CD4-positive, alpha-beta memory T cell (primary cell): ENCODE data around the gene EXOC4. TPM values are rescaled to one million over a fixed set of nuclear protein-coding genes. Genes with fewer than 3 reads are reported as not detected.

ENCODE experiments used
- CTCF ChIA-PET: fragments of 350-600 bp; sonication (Branson Sonifier 250); formaldehyde crosslinking; loops from one replicate; lab custom pipeline; 2021; ENCODE audit warnings: inconsistent platforms; ENCODE audit not compliant: partially characterized antibody; lab: Charles Lee
- POLR2A ChIA-PET: fragments of 350-600 bp; sonication (Branson Sonifier 250); formaldehyde crosslinking; loops from one replicate; lab custom pipeline; 2021; ENCODE audit not compliant: partially characterized antibody; lab: Charles Lee
- DNase-seq, 5 donors: peaks; one replicate each; pipeline versions ENCODE4 v3.0.0 to v3.0.0-alpha.2; 2020 to 2022; ENCODE audit warnings: mixed read lengths in 1 of 5
- H3K27ac ChIP-seq: one replicate; pipeline ENCODE4 v1.7.0; 2013; ENCODE audit warnings: low read depth, low read length
- H3K27me3 ChIP-seq: 2 replicates; pipeline ENCODE4 v1.7.0; 2013; ENCODE audit warnings: mild to moderate bottlenecking, low read length, moderate library complexity; ENCODE audit not compliant: insufficient read depth
- H3K36me3 ChIP-seq: 2 replicates; pipeline ENCODE4 v1.7.0; 2013; ENCODE audit warnings: mild to moderate bottlenecking, low read length, moderate library complexity; ENCODE audit not compliant: insufficient read depth
- H3K4me1 ChIP-seq: 2 replicates; pipeline ENCODE4 v1.7.0; 2013; ENCODE audit warnings: mild to moderate bottlenecking, low read length, moderate library complexity; ENCODE audit not compliant: insufficient read depth
- H3K4me3 ChIP-seq, 2 donors: one replicate each; pipeline ENCODE4 v1.7.0; 2013; ENCODE audit warnings: low read length in 2 of 2, mild to moderate bottlenecking in 1 of 2
- H3K9me3 ChIP-seq, 2 donors: one replicate each; pipeline ENCODE4 v1.7.0; 2013; ENCODE audit warnings: low read length in 2 of 2, control low read depth in 1 of 2; ENCODE audit not compliant: control insufficient read depth in 1 of 2
- H3K27ac Mint-ChIP-seq, 7 donors: one replicate each; pipeline ENCODE4 v1.8.0; 2020 to 2021; ENCODE audit warnings: mixed read lengths in 7 of 7, mild to moderate bottlenecking in 6 of 7, inconsistent platforms in 3 of 7, moderate library complexity in 3 of 7
- H3K27me3 Mint-ChIP-seq, 2 donors: one replicate each; pipeline ENCODE4 v1.8.0; 2020 to 2021; ENCODE audit warnings: mixed read lengths in 2 of 2
- H3K36me3 Mint-ChIP-seq, 2 donors: one replicate each; pipeline ENCODE4 v1.8.0; 2020 to 2021; ENCODE audit warnings: mixed read lengths in 2 of 2, inconsistent platforms in 1 of 2, mild to moderate bottlenecking in 1 of 2
- H3K4me1 Mint-ChIP-seq, 4 donors: one replicate each; pipeline ENCODE4 v1.8.0; 2020 to 2021; ENCODE audit warnings: mixed read lengths in 4 of 4, mild to moderate bottlenecking in 1 of 4
- H3K4me3 Mint-ChIP-seq, 8 donors: one replicate each; pipeline ENCODE4 v1.8.0; 2020 to 2021; ENCODE audit warnings: mixed read lengths in 8 of 8, mild to moderate bottlenecking in 7 of 8, moderate library complexity in 6 of 8, inconsistent platforms in 3 of 8
- H3K9me3 Mint-ChIP-seq, 8 donors: one replicate each; pipeline ENCODE4 v1.8.0; 2020 to 2021; ENCODE audit warnings: mixed read lengths in 8 of 8, mild to moderate bottlenecking in 5 of 8, inconsistent platforms in 3 of 8, moderate library complexity in 1 of 8
- intact Hi-C: fragments of 100-400 bp; cut with micrococcal nuclease; formaldehyde crosslinking; loops from one replicate; pipeline ENCODE4 v1.15.1; 2023
- polyA plus RNA-seq, 2 donors: library from polyadenylated mRNA; unstranded; fragments of 300-500 nt; fragmentation: Illumina TruSeq; gene quantifications; one replicate each; pipeline ENCODE4 v1.2.3, GENCODE V29; 2021
- total RNA-seq, 2 experiments: library from RNA; stranded (reverse); gene quantifications; one replicate each; pipeline ENCODE4 v1.2.3, GENCODE V29; 2021

The EXOC4 gene
- total and polyA plus RNA-seq, 4 experiments from 2014 or later, result 33.8 to 81.2 (median 58.1) TPM

DNA sequence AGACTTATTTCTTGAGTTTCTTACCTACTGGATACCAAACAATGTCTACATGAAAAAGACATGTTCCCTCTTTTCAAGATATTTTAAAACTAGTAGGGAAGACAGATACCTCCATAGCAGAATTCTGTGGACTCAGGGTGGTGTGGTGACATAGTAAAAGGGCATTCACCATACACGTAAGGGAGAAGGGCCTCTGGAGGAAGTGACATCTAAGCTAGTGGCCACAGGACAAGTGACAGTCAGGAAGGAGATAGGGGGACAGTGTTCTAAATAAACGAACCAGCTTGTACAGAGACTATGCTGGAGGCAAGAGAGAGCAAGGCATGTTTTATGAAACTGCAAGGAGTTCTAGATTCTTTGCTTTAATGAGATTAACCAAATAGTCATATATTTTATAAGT, 552.5 kb downstream of the EXOC4 start:
- no peak overlapping the region for H3K27ac ChIP-seq
- Mint-ChIP-seq H3K27ac (no peak overlapping the region), H3K4me1 (no peaks in the 10 kb centered on the region), H3K9me3 (no peaks in the 10 kb centered on the region), H3K36me3 (no peaks in the 10 kb centered on the region), H3K27me3 (no peaks in the 10 kb centered on the region), H3K4me3 (no peak overlapping the region)
- no peaks in the 10 kb centered on the region for H3K27me3 ChIP-seq
- no peaks in the 10 kb centered on the region for H3K4me1 ChIP-seq
- H3K9me3 ChIP-seq, result no peaks in the 10 kb centered on the region
- POLR2A ChIA-PET, result no interaction called here
- no peak overlapping the region for H3K4me3 ChIP-seq
- CTCF ChIA-PET, result no interaction called here
- no peaks in the 10 kb centered on the region for H3K36me3 ChIP-seq
- intact Hi-C loops, result no loop called here
- no peak for DNase-seq

DNA sequence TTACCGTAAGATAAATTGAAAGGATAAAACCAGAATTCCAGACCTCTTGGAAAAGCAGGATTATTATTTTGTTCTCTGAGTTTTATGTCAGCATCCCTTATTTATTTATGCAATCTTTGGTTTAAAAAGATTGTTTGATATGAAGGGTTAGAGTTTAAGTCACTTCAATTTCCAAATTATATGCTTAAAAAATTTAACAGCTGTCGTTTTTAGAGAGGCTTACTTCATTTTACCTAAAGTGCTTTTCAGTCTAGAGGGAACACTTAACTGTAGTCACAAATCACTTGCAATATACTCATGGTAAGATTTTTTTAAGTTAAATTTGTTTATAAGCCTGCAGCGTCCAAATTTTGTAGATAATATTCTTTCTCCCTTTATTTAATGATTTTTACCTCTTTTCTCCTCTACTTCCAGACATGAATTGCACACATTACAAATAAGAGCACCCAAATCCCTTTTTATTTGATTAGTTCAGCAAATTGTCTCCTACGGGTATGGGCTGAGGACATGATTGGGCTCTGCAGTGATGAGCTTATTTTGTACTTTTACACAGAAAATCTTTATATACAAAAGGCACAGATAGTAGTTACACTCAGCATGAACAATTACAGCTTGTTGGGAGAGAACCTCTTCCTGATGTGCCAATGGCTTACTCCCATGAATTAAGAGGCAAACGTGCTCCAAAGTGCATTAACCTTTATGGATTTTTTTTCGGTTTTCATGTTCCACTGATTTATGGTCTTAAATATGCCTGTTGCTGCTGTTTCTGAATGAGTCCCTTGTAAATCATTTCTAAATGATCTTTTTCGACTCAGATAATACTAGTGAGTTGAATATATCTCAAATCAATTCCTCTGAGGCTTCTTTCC, 555.0 kb downstream of the EXOC4 start:
- no peak overlapping the region for H3K4me3 Mint-ChIP-seq
- DNase-seq, result no peak
- H3K36me3 ChIP-seq, result no peaks in the 10 kb centered on the region
- H3K27me3 Mint-ChIP-seq, result no peaks in the 10 kb centered on the region
- H3K4me1 ChIP-seq, result no peaks in the 10 kb centered on the region
- POLR2A ChIA-PET, result no interaction called here
- no peaks in the 10 kb centered on the region for H3K27me3 ChIP-seq
- H3K27ac ChIP-seq, result no peak overlapping the region
- CTCF ChIA-PET, result interaction anchor here (1.3 kb wide), 1 partner anchor 47 kb away, joined by 3 read pairs; no protein-coding TSS in a partner anchor
- peaks cover 0 to 2% of the 10 kb centered on the region in 2 donors for H3K36me3 Mint-ChIP-seq
- no peak overlapping the region for H3K4me3 ChIP-seq
- H3K9me3 ChIP-seq, result no peaks in the 10 kb centered on the region
- no peaks in the 10 kb centered on the region for H3K9me3 Mint-ChIP-seq
- H3K4me1 Mint-ChIP-seq, result no peaks in the 10 kb centered on the region
- intact Hi-C loops, result no loop called here
- no peak overlapping the region for H3K27ac Mint-ChIP-seq

DNA sequence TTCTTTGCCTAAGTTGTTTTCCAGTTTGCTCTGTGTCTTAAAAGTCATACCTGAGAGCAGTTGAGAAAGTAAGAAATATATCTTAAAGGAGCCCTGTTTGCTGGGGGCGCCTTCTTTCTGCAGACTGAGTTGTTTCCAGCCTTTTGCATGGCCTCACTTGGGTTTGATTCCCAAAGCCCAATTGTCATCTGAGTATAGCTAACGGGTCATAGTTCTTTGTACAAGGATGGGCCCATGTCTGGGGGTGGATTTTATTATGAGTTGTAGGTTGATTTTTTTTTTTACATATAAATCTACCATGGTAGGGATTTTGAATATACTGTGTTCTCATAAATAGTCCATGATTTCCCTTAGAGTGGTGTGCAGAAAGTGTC, 555.6 kb downstream of the EXOC4 start:
- H3K9me3 ChIP-seq, result no peaks in the 10 kb centered on the region
- no peaks in the 10 kb centered on the region for H3K27me3 ChIP-seq
- no peaks in the 10 kb centered on the region for H3K4me1 ChIP-seq
- peaks cover 0 to 2% of the 10 kb centered on the region in 2 donors for H3K36me3 Mint-ChIP-seq
- H3K4me3 Mint-ChIP-seq, result no peak overlapping the region
- ChIA-PET CTCF (interaction anchor here (1.3 kb wide), 1 partner anchor 46 kb away, joined by 3 read pairs; no protein-coding TSS in a partner anchor), POLR2A (no interaction called here)
- no peak overlapping the region for H3K27ac ChIP-seq
- H3K9me3 Mint-ChIP-seq, result no peaks in the 10 kb centered on the region
- H3K36me3 ChIP-seq, result no peaks in the 10 kb centered on the region
- no peak overlapping the region for H3K27ac Mint-ChIP-seq
- no peaks in the 10 kb centered on the region for H3K27me3 Mint-ChIP-seq
- DNase-seq, result no peak
- H3K4me1 Mint-ChIP-seq, result no peaks in the 10 kb centered on the region
- no peak overlapping the region for H3K4me3 ChIP-seq
- intact Hi-C loops, result no loop called here

DNA sequence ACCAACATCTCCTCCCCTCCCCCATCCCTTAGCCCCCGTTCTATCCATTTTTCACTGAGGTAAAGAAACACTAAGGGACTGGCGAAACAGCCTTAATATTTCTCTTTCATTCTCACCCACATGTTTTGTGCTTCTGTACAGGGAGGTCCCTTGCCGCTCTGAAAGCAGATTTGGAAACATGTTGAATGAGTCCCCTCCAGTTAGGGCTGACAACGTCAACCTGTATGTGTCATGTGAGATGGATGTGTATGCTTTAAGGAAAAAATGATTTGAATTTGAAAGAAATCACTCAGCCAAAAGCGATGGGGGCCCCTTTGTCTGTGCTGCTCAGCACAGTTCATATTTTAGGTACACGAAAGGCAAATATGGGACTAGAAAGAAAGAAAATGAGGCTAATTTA, 560.0 kb downstream of the EXOC4 start:
- Histone ChIP-seq H3K9me3 (no peaks in the 10 kb centered on the region), H3K27ac (no peak overlapping the region), H3K27me3 (no peaks in the 10 kb centered on the region), H3K4me3 (no peak overlapping the region), H3K4me1 (no peaks in the 10 kb centered on the region), H3K36me3 (no peaks in the 10 kb centered on the region)
- H3K4me3 Mint-ChIP-seq, result no peak overlapping the region
- no peaks in the 10 kb centered on the region for H3K4me1 Mint-ChIP-seq
- POLR2A ChIA-PET, result no interaction called here
- no peak overlapping the region for H3K27ac Mint-ChIP-seq
- no peaks in the 10 kb centered on the region for H3K9me3 Mint-ChIP-seq
- intact Hi-C loops, result no loop called here
- DNase-seq, result no peak
- CTCF ChIA-PET, result no interaction called here
- H3K36me3 Mint-ChIP-seq, result peaks cover 16 to 23% of the 10 kb centered on the region in 2 donors
- H3K27me3 Mint-ChIP-seq, result no peaks in the 10 kb centered on the region

DNA sequence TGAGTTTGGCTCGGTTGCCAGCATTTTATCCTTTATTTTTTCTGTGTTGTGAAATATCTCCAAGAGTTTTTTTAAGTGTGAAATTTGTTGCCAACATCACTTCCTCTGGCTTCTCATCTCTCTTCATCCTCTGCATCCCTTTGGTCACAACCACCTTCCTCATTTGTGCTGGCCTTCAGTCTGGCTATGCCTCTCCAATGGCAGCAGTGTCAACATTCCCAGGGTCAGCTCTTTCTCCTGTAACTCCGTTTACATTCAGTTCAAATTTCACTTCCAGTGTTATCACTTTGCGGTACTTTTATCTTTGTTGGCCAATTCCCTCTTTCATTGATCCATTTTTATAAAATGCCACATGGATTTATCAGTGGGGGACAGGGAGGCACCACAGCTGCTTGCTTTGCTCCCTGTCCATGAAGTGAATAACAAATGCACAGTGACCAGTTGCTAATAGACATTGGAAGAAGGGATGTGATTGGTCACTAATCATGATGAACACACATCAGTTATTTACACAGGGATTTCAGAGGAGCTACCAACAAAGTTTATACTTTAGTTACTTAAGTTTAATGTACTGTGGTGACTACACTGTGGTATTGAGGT, 562.8 kb downstream of the EXOC4 start:
- Mint-ChIP-seq H3K4me1 (no peaks in the 10 kb centered on the region), H3K4me3 (no peak overlapping the region), H3K27ac (no peak overlapping the region), H3K36me3 (peaks cover 33 to 43% of the 10 kb centered on the region in 2 donors), H3K27me3 (no peaks in the 10 kb centered on the region), H3K9me3 (no peaks in the 10 kb centered on the region)
- POLR2A ChIA-PET, result no interaction called here
- Histone ChIP-seq H3K36me3 (no peaks in the 10 kb centered on the region), H3K27me3 (no peaks in the 10 kb centered on the region), H3K4me3 (no peak overlapping the region), H3K27ac (no peak overlapping the region), H3K9me3 (no peaks in the 10 kb centered on the region), H3K4me1 (no peaks in the 10 kb centered on the region)
- DNase-seq, result no peak
- intact Hi-C loops, result no loop called here
- CTCF ChIA-PET, result no interaction called here

DNA sequence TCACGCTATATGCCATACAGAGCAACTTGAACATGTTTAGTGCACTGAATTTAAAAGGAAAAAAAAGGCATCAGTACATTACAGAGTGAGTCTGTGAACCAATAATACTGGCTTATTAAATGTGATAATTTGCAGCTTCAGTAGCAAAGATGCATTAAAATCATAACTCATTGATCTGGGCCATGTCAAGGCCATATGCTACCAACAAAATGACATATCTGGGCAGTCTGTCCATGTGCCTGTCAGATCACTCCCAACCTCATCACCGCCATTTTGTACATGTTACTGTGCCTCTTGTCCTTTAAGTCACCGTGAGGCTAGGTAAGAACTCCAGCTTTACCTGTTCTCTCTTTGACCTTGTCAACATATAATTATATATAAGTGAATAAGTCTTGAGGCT, 566.8 kb downstream of the EXOC4 start:
- Mint-ChIP-seq H3K27ac (peak overlapping the region in 1 of 7 donors; percentile 29), H3K9me3 (no peaks in the 10 kb centered on the region), H3K36me3 (peaks cover 50 to 77% of the 10 kb centered on the region in 2 donors), H3K4me1 (peaks cover 0 to 5% (median 2%) of the 10 kb centered on the region in 4 donors), H3K27me3 (no peaks in the 10 kb centered on the region), H3K4me3 (no peak overlapping the region)
- Histone ChIP-seq H3K27me3 (no peaks in the 10 kb centered on the region), H3K4me1 (no peaks in the 10 kb centered on the region), H3K9me3 (no peaks in the 10 kb centered on the region), H3K27ac (no peak overlapping the region), H3K4me3 (no peak overlapping the region), H3K36me3 (no peaks in the 10 kb centered on the region)
- intact Hi-C loops, result no loop called here
- no peak for DNase-seq
- ChIA-PET POLR2A (interaction anchor here (0.6 kb wide), 1 partner anchor 1244 kb away, joined by 3 read pairs; no protein-coding TSS in a partner anchor), CTCF (no interaction called here)

DNA sequence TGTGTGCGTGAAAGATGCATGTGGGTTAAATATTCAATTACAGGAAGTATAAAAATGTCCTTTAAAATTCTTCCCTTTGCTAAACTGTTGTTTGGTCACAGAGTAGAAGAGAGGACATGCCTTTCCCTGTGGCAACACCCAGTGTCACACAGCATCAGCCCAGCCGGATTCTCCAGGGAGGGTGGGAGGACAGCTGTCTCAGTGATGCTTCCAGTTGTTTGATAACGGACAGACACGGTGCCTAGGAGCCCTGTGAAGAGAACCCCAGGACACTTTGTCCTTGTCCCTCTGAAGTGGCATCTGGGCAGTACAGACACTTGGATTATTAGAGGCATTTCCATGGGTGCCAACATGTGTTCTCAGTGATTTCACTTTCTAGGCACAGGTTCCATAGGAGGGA, 567.7 kb downstream of the EXOC4 start:
- no peaks in the 10 kb centered on the region for H3K9me3 ChIP-seq
- no peaks in the 10 kb centered on the region for H3K9me3 Mint-ChIP-seq
- DNase-seq, result no peak
- H3K4me3 Mint-ChIP-seq, result no peak overlapping the region
- ChIA-PET POLR2A (no interaction called here), CTCF (no interaction called here)
- H3K4me1 ChIP-seq, result no peaks in the 10 kb centered on the region
- no peaks in the 10 kb centered on the region for H3K27me3 Mint-ChIP-seq
- H3K4me1 Mint-ChIP-seq, result peaks cover 0 to 5% (median 2%) of the 10 kb centered on the region in 4 donors
- peaks cover 54 to 79% of the 10 kb centered on the region in 2 donors for H3K36me3 Mint-ChIP-seq
- no peaks in the 10 kb centered on the region for H3K27me3 ChIP-seq
- no peaks in the 10 kb centered on the region for H3K36me3 ChIP-seq
- H3K4me3 ChIP-seq, result no peak overlapping the region
- intact Hi-C loops, result no loop called here
- no peak overlapping the region for H3K27ac Mint-ChIP-seq
- no peak overlapping the region for H3K27ac ChIP-seq
